Tibial nerve (tissue), 4 donors: ENCODE measurements around the gene PRMT2.

Experiments
- EP300 ChIP-seq, 2 donors: sonication (generic); formaldehyde crosslinking; IDR thresholded peaks; one replicate each; pipeline ENCODE4 v1.6.1; 2017; ENCODE audit warnings: antibody characterized with exemption in 2 of 2, mild to moderate bottlenecking in 1 of 2
- POLR2A ChIP-seq, 2 donors: fragments of 450-650 bp; IDR thresholded peaks; one replicate each; pipeline ENCODE4 v1.6.1; 2017; ENCODE audit warnings: antibody characterized with exemption in 2 of 2, mild to moderate bottlenecking in 2 of 2, moderate library complexity in 2 of 2
- TF ChIP-seq, protein P1 (sequence below), 5 experiments: fragments of 200-600 bp in 3 of 5; fragments of 450-650 bp in 2 of 5; sonication (generic) in 3 of 5; IDR thresholded peaks; one replicate each; pipeline ENCODE4 v1.5.1; 2016 to 2019; ENCODE audit warnings: antibody characterized with exemption in 5 of 5, mild to moderate bottlenecking in 3 of 5, moderate library complexity in 2 of 5

DNA sequence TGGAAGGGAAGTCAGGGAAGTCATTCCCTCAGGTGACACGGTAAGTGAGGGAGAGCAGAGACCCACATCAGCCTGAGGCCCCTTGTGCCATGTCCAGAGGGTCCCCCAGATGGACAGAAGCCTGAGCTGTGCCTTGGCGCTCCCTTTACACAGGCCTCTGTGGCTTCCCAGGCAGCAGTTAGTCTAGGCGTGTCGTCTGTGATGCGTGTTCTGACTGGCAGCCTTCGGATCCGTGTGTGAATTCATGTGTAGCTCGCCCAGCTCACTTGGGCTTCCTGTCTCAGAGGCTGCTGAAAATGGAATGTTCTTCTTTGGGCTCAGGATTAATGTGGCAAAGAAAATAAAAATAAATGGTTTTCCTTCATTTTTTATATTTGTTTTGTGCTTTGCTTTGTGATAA is 28.3 kb downstream of the PRMT2 start:
- TF ChIP-seq POLR2A (IDR thresholded peaks at IDR 0.05) (no peak), EP300 (IDR thresholded peaks at IDR 0.05) (no peak)
- TF ChIP-seq, protein P1, sequence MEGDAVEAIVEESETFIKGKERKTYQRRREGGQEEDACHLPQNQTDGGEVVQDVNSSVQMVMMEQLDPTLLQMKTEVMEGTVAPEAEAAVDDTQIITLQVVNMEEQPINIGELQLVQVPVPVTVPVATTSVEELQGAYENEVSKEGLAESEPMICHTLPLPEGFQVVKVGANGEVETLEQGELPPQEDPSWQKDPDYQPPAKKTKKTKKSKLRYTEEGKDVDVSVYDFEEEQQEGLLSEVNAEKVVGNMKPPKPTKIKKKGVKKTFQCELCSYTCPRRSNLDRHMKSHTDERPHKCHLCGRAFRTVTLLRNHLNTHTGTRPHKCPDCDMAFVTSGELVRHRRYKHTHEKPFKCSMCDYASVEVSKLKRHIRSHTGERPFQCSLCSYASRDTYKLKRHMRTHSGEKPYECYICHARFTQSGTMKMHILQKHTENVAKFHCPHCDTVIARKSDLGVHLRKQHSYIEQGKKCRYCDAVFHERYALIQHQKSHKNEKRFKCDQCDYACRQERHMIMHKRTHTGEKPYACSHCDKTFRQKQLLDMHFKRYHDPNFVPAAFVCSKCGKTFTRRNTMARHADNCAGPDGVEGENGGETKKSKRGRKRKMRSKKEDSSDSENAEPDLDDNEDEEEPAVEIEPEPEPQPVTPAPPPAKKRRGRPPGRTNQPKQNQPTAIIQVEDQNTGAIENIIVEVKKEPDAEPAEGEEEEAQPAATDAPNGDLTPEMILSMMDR (IDR thresholded peaks at IDR 0.05), result no peak
